Hematopoietic multipotent progenitor cell treated with erythropoietin and hydrocortisone succinate and interleukin-3 and kit ligand, for 8 days (in vitro differentiated cells): ENCODE data around the gene WWOX.

Source experiments
- DNase-seq: peaks from one replicate; pipeline ENCODE4 v3.0.0-alpha.2; 2015

WWOX gene

GRCh38 chr16:79093554-79093967, 994.1 kb downstream of the WWOX start:
- DNase-seq = peak; percentile 69

DNA sequence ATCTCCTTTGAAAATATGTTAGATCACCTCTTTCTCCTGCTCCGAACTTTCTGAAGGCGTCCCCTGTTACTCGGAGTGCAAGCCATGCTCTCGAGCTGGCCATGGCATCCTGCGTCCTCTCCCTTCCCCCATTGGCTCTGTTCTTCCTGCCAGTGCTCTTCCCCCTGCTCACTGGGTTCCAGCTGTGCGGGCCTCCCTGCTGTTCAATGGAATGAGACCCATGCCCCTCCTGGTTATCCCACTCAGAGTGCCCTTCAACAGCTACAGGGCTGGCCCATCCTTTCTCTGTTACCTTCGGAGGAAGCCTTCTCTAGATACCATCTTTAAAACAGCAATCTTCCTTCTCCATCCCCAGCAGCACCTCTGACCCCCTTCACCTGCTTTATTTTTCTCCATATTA, 996.8 kb downstream of the WWOX start:
- no peak for DNase-seq

DNA sequence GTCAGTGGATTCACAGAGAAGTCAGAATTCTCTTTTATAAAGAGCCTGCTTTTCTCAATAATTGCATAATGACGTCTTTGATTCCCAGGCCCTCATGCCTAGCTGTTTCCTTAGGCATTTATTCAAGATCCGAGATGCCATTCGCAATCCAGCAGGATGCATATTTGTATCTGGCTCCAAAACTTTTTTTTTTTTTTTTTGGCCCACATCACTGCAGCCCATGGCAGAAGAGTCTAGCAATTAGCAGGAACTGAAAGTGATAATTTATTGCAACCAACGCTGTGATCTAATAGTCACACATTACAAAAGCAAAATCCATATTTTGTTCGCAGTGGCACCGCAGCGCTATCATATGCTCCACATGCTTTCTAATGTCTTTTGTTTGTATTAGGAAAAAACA, 997.7 kb downstream of the WWOX start:
- no peak for DNase-seq

DNA sequence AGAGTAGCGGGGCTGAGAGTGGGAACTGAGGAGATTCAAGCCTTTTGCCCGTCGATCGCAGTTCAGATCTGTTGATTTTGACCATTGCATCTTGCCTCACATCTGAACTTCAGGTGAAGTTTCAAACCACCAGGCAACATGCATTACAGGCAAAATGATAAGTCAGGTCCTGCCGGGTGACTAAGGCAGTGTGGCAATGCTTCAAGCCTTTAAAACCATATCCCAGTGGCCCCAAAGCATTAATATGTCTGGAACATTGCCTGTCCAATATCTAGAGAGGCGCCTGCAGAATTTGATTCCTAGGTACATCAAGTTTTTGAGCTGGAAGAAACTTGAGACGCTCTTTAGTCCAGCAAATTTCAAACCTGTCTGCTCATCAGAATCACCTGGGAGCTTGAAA, 998.3 kb downstream of the WWOX start:
- DNase-seq = no peak

GRCh38 chr16:79098907-79099306, 999.5 kb downstream of the WWOX start:
- DNase-seq = no peak

- no peak for DNase-seq
Measured at GRCh38 chr16:79099716-79100115, 1000.3 kb downstream of the WWOX start.

DNA sequence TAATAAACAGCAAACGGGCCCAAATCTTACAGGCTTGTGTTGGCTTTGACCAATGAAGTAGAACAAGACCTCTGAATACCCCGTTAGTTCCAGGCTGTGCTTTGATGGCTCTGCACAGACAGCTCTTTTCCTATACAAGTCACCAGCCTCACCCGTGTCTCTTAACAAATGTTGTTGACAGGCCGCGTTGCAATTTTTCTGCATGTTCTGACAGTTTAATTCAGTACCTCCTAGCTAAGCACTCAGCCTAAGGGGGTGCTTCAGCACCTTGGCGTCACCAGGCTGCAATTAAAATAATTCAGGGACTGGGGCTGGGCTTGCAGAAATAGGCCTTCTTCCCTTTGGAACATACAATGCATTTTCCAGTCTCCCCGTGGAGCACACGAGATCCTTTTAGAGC, 1001.0 kb downstream of the WWOX start:
- no peak for DNase-seq

DNA sequence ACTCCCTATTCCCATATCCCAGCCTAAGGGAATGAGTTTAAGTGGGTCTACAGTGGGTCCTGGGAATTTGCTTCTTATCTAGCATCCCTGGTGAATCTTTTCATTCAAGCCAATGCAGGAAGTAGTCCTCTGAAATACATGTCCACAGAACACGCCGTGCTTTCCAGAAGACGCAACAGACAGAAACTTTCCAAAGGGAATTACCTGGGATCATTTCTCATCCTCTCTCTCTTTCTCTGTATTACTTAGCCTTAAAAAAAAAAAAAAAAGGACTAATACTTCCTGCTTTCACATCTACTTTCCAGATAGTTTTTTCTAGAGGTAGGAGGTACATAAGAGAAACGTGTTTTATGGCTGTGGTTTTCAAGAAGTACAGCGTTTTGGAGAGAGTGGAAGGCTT, 1002.0 kb downstream of the WWOX start:
- DNase-seq = no peak

DNA sequence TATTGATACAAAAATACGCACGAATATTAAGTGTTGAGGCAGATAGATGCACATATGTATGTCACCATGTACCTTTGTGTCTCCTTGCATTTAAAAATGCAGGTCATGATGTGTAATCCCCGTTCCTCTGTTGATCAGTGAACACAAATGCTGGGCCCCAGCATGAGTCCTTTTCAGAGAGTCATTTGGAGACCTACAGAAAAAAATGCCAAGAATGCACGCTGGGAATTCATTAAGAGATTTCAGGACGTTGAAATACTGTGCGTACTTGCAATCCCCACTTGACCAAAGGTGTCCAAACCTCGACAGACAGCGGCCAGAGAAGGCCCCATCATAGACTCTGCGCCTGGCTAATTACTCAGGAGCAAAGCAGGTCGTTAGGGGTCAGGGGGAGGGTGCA, 1005.1 kb downstream of the WWOX start:
- DNase-seq = no peak

DNA sequence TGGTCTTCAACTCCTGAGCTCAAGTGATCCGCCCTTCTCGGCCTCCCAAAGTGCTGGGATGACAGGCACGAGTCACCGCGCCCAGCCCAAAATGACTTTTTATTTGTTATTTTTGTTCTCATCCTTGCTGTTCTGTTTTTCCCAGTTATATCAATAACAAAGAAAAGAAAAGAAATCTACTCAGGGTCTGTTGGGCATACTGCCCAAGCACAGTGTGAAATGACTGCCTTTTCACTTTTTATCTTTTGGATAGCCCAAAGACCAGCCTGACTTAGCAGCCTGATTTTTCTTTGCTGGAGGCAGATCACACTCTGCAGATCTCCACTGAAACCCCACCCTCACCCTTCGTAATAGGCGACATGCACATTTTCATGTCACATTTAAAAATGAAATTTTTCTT, 1007.8 kb downstream of the WWOX start:
- DNase-seq = no peak

DNA sequence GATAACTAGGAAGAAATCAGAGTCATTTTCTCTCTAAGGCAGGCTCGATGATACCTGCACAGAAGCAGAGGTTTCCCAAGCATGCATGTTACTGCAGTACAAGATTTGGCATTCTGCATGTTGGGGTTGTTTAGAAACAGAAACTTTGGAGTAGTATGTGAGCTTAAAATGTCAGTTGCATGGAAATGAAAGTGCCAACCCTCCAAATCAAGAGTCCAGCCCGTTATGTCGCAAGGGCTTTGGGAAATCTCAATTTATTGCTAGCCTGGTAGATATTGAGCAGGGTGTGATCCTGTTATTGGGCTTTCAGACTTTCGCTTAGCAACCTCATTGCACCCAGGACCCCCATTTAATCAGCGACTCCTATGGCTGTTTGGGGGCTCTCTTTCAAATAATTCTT, 1010.3 kb downstream of the WWOX start:
- no peak for DNase-seq

- no peak for DNase-seq
Measured at GRCh38 chr16:79110242-79110641, 1010.8 kb downstream of the WWOX start.

- DNase-seq = no peak
Measured at GRCh38 chr16:79110953-79111352, 1011.5 kb downstream of the WWOX start.

DNA sequence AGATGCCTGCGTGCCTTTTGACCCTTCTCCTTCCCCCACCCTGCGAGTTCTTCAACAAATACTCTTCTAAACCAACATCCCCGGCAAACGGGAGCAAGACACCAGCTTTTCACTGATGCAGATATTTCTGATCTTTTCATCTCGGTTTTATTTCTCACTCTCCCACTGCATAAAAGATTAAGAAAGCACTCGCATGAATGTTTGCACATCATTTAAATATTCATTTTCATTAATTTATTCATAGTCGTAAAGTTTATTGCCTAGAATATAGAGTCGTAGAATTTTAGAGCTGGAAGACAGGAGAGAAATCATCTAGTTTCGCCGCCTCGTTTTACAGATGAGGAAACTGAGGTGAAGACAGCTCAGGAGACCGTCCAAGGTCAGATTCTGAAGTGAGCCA, 1013.0 kb downstream of the WWOX start:
- DNase-seq = no peak

DNA sequence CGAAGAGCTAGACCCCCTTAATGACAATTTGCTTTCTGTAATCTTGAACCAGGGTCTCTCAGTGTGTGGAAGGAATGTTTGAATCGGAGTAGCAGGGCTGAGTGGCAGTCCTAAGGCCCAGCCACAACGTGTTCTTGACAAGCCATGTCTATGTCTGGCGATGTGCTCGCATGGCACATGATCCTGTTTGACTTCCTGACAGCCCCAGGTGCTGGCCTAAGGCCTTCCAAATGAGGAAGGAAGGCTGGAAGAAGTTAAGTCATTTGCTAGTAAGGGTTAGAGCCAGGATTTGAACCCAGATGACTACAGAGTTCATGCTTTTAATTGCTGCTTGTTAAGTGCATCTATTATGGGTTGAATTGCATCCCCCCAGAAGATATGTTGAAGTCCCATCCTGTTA, 1014.4 kb downstream of the WWOX start:
- DNase-seq = no peak

DNA sequence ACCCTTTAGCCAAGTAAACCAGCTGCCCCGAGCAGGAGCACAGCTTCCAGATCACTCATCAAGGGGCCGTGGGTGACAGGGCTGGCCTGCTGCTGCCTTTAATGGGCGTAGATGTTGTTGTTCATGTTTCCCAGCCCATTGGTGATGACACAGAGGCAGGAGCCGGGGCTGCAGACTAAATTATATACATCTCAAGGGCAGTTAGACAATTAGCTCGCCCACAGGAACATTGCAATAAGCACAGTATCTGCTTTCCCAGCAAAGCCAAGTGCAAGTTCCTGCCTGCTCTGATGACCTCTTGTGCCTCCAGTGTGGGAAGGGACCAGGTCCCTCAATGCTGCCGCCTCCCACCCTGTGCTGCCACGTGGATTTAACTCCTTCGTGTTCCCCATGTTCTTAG, 1015.3 kb downstream of the WWOX start:
- no peak for DNase-seq

DNA sequence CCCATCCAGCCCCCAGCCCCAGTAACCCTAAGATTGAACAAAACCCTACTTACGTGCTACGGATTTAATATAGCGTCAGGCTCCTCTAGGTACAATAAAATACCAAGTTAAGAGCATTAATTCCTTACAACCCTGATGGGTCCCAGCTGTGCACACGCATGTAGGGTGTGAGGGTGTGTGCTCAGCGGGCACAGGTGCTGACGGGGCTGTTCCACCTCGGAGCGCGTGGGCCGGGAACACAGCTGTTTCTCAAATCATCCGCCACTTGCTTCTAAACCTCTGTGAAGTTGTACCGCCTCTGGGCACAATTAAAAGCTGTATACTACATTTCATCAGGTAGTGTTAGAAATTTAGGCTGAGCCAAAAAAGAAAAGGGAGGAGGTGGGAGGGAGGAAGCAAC, 1022.5 kb downstream of the WWOX start:
- DNase-seq = no peak

GRCh38 chr16:79122343-79122742, 1022.9 kb downstream of the WWOX start:
- no peak for DNase-seq

- DNase-seq = no peak
Measured at GRCh38 chr16:79124016-79124756, 1024.7 kb downstream of the WWOX start.

GRCh38 chr16:79127766-79128165, 1028.3 kb downstream of the WWOX start:
- no peak for DNase-seq

GRCh38 chr16:79128706-79129105, 1029.3 kb downstream of the WWOX start:
- no peak for DNase-seq

DNA sequence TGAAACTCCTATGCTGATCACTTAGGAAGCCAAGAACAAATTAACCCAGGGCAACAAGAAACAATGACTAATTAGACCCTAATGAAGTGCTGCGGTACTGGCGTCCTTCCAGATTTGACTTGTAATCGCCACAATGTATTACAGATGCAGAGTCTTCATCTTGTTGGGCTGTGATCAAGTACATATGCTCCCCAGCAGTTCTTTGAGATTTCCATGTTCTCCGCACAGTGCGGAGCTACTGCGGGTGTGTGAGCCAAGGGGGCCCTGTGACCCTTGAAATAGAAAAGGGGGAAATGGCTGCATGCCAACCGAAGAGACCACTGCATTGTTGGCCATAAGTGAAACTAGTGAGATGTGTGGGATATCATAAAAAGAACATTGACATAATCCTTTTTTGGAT, 1031.2 kb downstream of the WWOX start:
- no peak for DNase-seq

- DNase-seq = no peak
Measured at GRCh38 chr16:79131321-79132075, 1032.0 kb downstream of the WWOX start.

GRCh38 chr16:79132701-79133100, 1033.2 kb downstream of the WWOX start:
- DNase-seq = no peak

GRCh38 chr16:79134300-79134699, 1034.8 kb downstream of the WWOX start:
- no peak for DNase-seq
